GM10266 (cell line): ENCODE results near the gene ZNF799.
"Not testable (repeated sequence)": the region's sequence is repeated elsewhere in the genome, so short reads cannot be mapped to it uniquely, and the experiment has no call there.

Experiments
- DNase-seq: peaks from one replicate; pipeline ENCODE4 v3.0.0; 2012; ENCODE audit errors: extremely low spot score
- CTCF ChIP-seq: IDR thresholded peaks from 2 replicates; pipeline ENCODE4 v1.5.1; 2012; ENCODE audit warnings: mild to moderate bottlenecking, low read depth; ENCODE audit not compliant: control insufficient read depth, insufficient read depth; ENCODE audit errors: missing control alignments

ZNF799 gene

GRCh38 chr19:12425236-12425887, 24.3 kb upstream of the ZNF799 start:
- no peak for DNase-seq

GRCh38 chr19:12417273-12417672, 16.2 kb upstream of the ZNF799 start:
- not testable (repeated sequence) for DNase-seq

More at GRCh38 chr19:12425236-12425887, 24.3 kb upstream of the ZNF799 start:
- TF ChIP-seq CTCF = no peak

- no peak for TF ChIP-seq CTCF
These were observed 10.8 kb upstream of the ZNF799 start for GRCh38 chr19:12411893-12412292.

GRCh38 chr19:12399901-12400632, 1.0 kb downstream of the ZNF799 start:
- not testable (repeated sequence) for DNase-seq

More at GRCh38 chr19:12411893-12412292, 10.8 kb upstream of the ZNF799 start:
- DNase-seq = no peak

- not testable (repeated sequence) for DNase-seq
These were observed 9.9 kb downstream of the ZNF799 start for GRCh38 chr19:12391148-12391547.

- not testable (repeated sequence) for DNase-seq
These were observed 14.7 kb downstream of the ZNF799 start for GRCh38 chr19:12386365-12386764.

GRCh38 chr19:12380444-12380737, 20.7 kb downstream of the ZNF799 start:
- no peak for TF ChIP-seq CTCF
- DNase-seq = no peak

- no peak for TF ChIP-seq CTCF
- no peak for DNase-seq
These were observed 21.2 kb downstream of the ZNF799 start for GRCh38 chr19:12379732-12380443.

GRCh38 chr19:12374026-12374425, 27.0 kb downstream of the ZNF799 start:
- no peak for DNase-seq
- no peak for TF ChIP-seq CTCF
